Upper lobe of right lung (tissue), 1 donor: ENCODE measurements around the gene CLIP3. TPM values are rescaled to one million over a fixed set of nuclear protein-coding genes. Genes with fewer than 3 reads are reported as not detected.

Source experiments
- ATAC-seq: fragments of 200-7000 bp; cut with Tn5 transposase; one replicate; pipeline ENCODE4 v1.9.1; 2020; ENCODE audit warnings: mild to moderate bottlenecking, moderate library complexity
- DNase-seq: peaks from one replicate; pipeline ENCODE4 v3.0.0-alpha.2; 2020
- H3K27ac ChIP-seq: fragments of 200-600 bp; one replicate; pipeline ENCODE4 v1.8.0; 2022
- H3K27me3 ChIP-seq: fragments of 200-600 bp; one replicate; pipeline ENCODE4 v1.8.0; 2022; ENCODE audit warnings: mild to moderate bottlenecking
- H3K36me3 ChIP-seq: fragments of 200-600 bp; one replicate; pipeline ENCODE4 v1.8.0; 2022
- H3K4me1 ChIP-seq: fragments of 200-600 bp; one replicate; pipeline ENCODE4 v1.8.0; 2022
- H3K4me3 ChIP-seq: fragments of 200-600 bp; one replicate; pipeline ENCODE4 v1.8.0; 2022; ENCODE audit warnings: mild to moderate bottlenecking
- H3K9me3 ChIP-seq: fragments of 200-600 bp; one replicate; pipeline ENCODE4 v1.8.0; 2022
- intact Hi-C: fragments of 100-400 bp; cut with DNase I; formaldehyde crosslinking; loops from one replicate; pipeline ENCODE4 v1.11.0; 2022
- total RNA-seq: library from RNA; stranded (reverse); fragmentation: NEBNext Ultra II Directional; extraction: Animal tissue kit (Norgen Biotek cat#: 25700); gene quantifications from one replicate; pipeline ENCODE4 v1.2.1, GENCODE V29; 2021
- TF ChIP-seq, protein P1 (sequence below): fragments of 200-600 bp; IDR thresholded peaks from one replicate; pipeline ENCODE4 v1.8.0; 2022; ENCODE audit warnings: antibody characterized with exemption
- donor health status: DM: no; HTN: yes; CAD: no; lungs with severe emphysema.

The CLIP3 gene
- total RNA-seq, 1 donor from 2014 or later: 10.5 TPM

DNA sequence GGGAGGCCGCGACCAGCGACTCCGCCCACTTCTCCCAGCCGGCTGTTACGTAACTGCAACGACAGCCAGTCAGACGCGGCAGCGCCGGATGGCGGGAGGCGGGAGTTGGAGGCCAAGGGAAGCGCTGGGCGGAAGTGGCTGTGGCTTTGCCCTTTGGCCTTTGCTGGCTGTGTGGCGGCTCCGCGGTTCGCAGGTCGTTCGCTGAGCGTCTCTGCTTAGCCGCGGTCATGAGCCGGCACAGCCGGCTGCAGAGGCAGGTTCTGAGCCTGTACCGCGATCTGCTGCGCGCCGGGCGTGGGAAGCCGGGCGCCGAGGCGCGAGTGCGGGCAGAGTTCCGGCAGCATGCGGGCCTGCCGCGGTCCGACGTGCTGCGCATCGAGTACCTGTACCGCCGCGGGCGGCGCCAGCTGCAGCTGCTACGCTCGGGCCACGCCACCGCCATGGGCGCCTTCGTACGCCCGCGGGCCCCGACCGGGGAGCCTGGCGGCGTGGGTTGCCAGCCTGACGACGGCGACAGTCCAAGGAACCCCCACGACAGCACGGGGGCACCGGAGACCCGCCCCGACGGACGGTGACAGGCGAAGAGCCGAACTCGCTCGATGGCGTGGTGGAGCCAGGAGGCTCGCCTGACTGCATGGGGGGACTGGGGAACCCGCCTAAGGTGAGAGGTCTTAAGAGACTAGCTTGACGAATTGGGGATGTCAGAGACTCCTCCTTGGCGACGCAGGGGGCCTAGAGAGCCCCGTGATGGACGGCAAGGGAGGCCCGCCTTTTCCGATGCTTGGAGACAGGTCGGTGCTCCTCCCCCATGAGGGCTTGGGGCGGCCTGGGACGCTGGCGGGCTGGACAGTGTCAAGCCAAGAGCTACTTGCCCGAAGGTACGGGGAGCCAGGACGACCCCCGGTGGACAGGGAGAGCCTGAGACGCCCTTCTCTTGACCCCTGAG, 37.4 kb downstream of the CLIP3 start, which contains the start of gene SDHAF1:
Gene SDHAF1 (plus strand): TSS at position 141 of the 946 bp plus-strand sequence. CDS start 87 bp downstream, at position 228.
- H3K27me3 ChIP-seq: no peaks in the 10 kb centered on the region
- TF ChIP-seq, protein P1, sequence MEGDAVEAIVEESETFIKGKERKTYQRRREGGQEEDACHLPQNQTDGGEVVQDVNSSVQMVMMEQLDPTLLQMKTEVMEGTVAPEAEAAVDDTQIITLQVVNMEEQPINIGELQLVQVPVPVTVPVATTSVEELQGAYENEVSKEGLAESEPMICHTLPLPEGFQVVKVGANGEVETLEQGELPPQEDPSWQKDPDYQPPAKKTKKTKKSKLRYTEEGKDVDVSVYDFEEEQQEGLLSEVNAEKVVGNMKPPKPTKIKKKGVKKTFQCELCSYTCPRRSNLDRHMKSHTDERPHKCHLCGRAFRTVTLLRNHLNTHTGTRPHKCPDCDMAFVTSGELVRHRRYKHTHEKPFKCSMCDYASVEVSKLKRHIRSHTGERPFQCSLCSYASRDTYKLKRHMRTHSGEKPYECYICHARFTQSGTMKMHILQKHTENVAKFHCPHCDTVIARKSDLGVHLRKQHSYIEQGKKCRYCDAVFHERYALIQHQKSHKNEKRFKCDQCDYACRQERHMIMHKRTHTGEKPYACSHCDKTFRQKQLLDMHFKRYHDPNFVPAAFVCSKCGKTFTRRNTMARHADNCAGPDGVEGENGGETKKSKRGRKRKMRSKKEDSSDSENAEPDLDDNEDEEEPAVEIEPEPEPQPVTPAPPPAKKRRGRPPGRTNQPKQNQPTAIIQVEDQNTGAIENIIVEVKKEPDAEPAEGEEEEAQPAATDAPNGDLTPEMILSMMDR: no peak
- H3K27ac ChIP-seq: peak within 1 kb of the TSS; percentile 88
- H3K36me3 ChIP-seq: peaks cover 10% of the 10 kb centered on the region
- H3K4me1 ChIP-seq: peaks cover 19% of the 10 kb centered on the region
- ATAC-seq (peak; percentile 96), DNase-seq (peak; percentile 99)
- intact Hi-C loops: no loop called here
- H3K4me3 ChIP-seq: peak within 1 kb of the TSS; percentile 99
- H3K9me3 ChIP-seq: no peaks in the 10 kb centered on the region

- H3K4me3 ChIP-seq: peak overlapping the region; percentile 99
- peaks cover 10% of the 10 kb centered on the region for H3K36me3 ChIP-seq
- ATAC-seq (no peak), DNase-seq (no peak)
- no peaks in the 10 kb centered on the region for H3K9me3 ChIP-seq
- intact Hi-C loops: no loop called here
- TF ChIP-seq, protein P1: no peak
- H3K27me3 ChIP-seq: no peaks in the 10 kb centered on the region
- H3K4me1 ChIP-seq: peaks cover 16% of the 10 kb centered on the region
- no peak overlapping the region for H3K27ac ChIP-seq
Measured at GRCh38 chr19:35993923-35994598, 38.6 kb downstream of the CLIP3 start.

- H3K27ac ChIP-seq: no peak overlapping the region
- TF ChIP-seq, protein P1: no peak
- DNase-seq (no peak), ATAC-seq (no peak)
- H3K27me3 ChIP-seq: peaks cover 1% of the 10 kb centered on the region
- peaks cover 16% of the 10 kb centered on the region for H3K4me1 ChIP-seq
- intact Hi-C loops: no loop called here
- no peaks in the 10 kb centered on the region for H3K9me3 ChIP-seq
- H3K36me3 ChIP-seq: peaks cover 7% of the 10 kb centered on the region
- H3K4me3 ChIP-seq: no peak overlapping the region
Measured at GRCh38 chr19:35992907-35993765, 39.5 kb downstream of the CLIP3 start.

DNA sequence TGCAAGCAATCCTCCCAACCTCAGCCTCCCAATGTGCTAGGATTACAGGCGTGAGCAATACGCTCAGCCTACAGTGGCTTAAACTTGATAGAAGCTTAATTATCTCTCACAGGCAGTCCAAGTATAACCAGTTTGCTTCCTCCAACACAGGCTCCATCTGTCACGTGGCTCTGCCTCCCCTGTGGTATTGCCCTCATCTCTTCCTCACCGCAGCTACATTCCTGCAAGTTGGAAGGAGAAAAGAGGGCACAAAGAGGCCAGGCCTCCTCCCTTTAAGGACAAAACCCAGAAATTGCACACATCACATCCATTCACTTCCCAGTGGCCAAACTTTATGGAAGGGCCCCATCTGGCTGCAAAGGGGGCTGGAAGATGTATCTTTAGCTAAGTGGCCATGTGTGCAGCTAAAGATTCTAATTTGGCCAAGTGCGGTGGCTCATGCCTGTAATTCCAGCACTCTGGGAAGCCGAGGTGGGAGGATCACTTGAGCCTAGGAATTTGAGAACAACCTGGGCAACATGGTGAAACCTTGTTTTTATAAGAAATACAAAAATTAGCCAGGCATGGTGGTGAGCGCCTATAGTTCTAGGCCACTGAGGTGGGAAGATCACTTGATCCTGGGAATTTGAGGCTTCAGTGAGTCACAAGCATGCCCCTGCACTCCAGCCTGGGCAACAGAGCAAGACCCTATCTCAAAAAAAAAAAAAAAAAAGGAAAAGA, 40.8 kb downstream of the CLIP3 start:
- Histone ChIP-seq H3K36me3 (no peaks in the 10 kb centered on the region), H3K4me3 (no peak overlapping the region), H3K27me3 (peaks cover 12% of the 10 kb centered on the region), H3K27ac (no peak overlapping the region), H3K9me3 (no peaks in the 10 kb centered on the region), H3K4me1 (peaks cover 16% of the 10 kb centered on the region)
- intact Hi-C loops: no loop called here
- DNase-seq (no peak), ATAC-seq (no peak)
- TF ChIP-seq, protein P1: no peak
